Measurements from ENCODE around the gene CRB3. TPM values are rescaled to one million over a fixed set of nuclear protein-coding genes. Genes with fewer than 3 reads are reported as not detected.

CRB3 gene
- total and polyA plus RNA-seq, 2 of the 13 experiments (the other 11 are each of a cell fraction or from before 2014, with no cell fraction given) = 10.6 to 25.6 TPM

- no peak for TF ChIP-seq HMG20A (CRISPR knock-in tag; IDR thresholded peaks at IDR 0.05; ENCODE audit: borderline replicate concordance)
- TF ChIP-seq ZFX (CRISPR knock-in tag; IDR thresholded peaks at IDR 0.05; ENCODE audit: low read depth) = peak; percentile 82
- peak; percentile 33; the same call in 1 of the 2 replicates for TF ChIP-seq RAD21 (CRISPR knock-in tag; IDR thresholded peaks at IDR 0.05)
- TF ChIP-seq GATAD2A (CRISPR knock-in tag; IDR thresholded peaks at IDR 0.05) = peak; percentile 33; the same call in 1 of the 2 replicates
- TF ChIP-seq ZNF839 (CRISPR knock-in tag; IDR thresholded peaks at IDR 0.05; ENCODE audit: borderline replicate concordance) = 0 out of 2 replicates have a peak, but pooled peaks have one; percentile 34
- TF ChIP-seq PHF8 (CRISPR knock-in tag; IDR thresholded peaks at IDR 0.05) = peak; percentile 72
- no peak for TF ChIP-seq GABPA (IDR thresholded peaks at IDR 0.05; ENCODE audit: low read depth, low read length)
- peak; percentile 31; the same call in 1 of the 2 replicates for TF ChIP-seq GABPA (CRISPR knock-in tag; IDR thresholded peaks at IDR 0.05; ENCODE audit: low read depth)
- TF ChIP-seq ZNF143 (CRISPR knock-in tag; IDR thresholded peaks at IDR 0.05) = peak; percentile 39; the same call in 1 of the 2 replicates
- no peak for TF ChIP-seq ZSCAN5A (CRISPR knock-in tag; IDR thresholded peaks at IDR 0.05; ENCODE audit: borderline replicate concordance)
- TF ChIP-seq RFXAP (CRISPR knock-in tag; IDR thresholded peaks at IDR 0.05; ENCODE audit: borderline replicate concordance) = peak; percentile 73; the same call in 1 of the 2 replicates
- TF ChIP-seq ZNF704 (CRISPR knock-in tag; IDR thresholded peaks at IDR 0.05; ENCODE audit: borderline replicate concordance) = 0 out of 2 replicates have a peak, but pooled peaks have one; percentile 67
- 0 out of 2 replicates have a peak, but pooled peaks have one; percentile 34 for TF ChIP-seq JUN (CRISPR knock-in tag; IDR thresholded peaks at IDR 0.05)
- peak; percentile 68; the same call in 1 of the 2 replicates for TF ChIP-seq YEATS2 (CRISPR knock-in tag; IDR thresholded peaks at IDR 0.05; ENCODE audit: borderline replicate concordance)
- peak; percentile 85 for TF ChIP-seq ZGPAT (CRISPR knock-in tag; IDR thresholded peaks at IDR 0.05)
- TF ChIP-seq SNAPC2 (CRISPR knock-in tag; IDR thresholded peaks at IDR 0.05) = 0 out of 2 replicates have a peak, but pooled peaks have one; percentile 41
- peak; percentile 61 for TF ChIP-seq ZNF574 (CRISPR knock-in tag; IDR thresholded peaks at IDR 0.05)
- TF ChIP-seq HNRNPLL (IDR thresholded peaks at IDR 0.05; ENCODE audit: low read depth, low read length, poor library complexity, severe bottlenecking) = peak; percentile 68
- TF ChIP-seq SSRP1 (CRISPR knock-in tag; IDR thresholded peaks at IDR 0.05) = no peak
- TF ChIP-seq TAF1 (CRISPR knock-in tag; IDR thresholded peaks at IDR 0.05) = peak; percentile 38; the same call in 1 of the 2 replicates
- TF ChIP-seq ZNF225 (CRISPR knock-in tag; IDR thresholded peaks at IDR 0.05) = no peak
- 0 out of 2 replicates have a peak, but pooled peaks have one; percentile 30 for TF ChIP-seq ZNF451 (CRISPR knock-in tag; IDR thresholded peaks at IDR 0.05)
- peak; percentile 35; the same call in 1 of the 2 replicates for TF ChIP-seq MTF2 (CRISPR knock-in tag; IDR thresholded peaks at IDR 0.05; ENCODE audit: borderline replicate concordance)
- TF ChIP-seq NFE2L2 (IDR thresholded peaks at IDR 0.05; ENCODE audit: low read length) = no peak
Observed at GRCh38 chr19:6460099-6460884, 3.8 kb upstream of the CRB3 start (continued).

Data from HepG2 (cell line).